ENCODE results near the gene TENM4. TPM values are rescaled to one million over a fixed set of nuclear protein-coding genes. Genes with fewer than 3 reads are reported as not detected.

TENM4 gene
- polyA plus RNA-seq, 1 donor from 2014 or later: 16.8 TPM

DNA sequence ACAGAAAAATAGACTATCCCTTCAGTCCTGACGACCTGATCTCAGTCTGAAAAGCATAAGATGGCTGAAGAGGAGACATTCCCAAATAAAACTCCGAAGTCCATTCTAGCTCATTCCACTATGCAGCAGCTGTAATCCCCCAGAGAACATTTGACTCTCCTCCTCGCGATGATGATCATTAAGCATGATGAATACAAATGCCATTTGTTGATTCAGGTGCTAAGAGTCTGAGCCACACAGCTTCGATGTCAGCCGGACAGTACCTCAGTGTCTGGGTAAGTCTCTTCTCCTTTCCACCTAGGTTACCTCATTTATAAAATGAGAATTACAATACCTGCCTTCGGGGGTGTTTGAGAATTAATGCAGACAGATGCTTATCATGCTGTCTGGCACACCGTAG, 94.8 kb downstream of the TENM4 start:
- no peak overlapping the region for H2AFZ ChIP-seq (ENCODE audit: low read depth, low read length)
- no peak overlapping the region for H3K4me2 ChIP-seq (ENCODE audit: low read length)
- peak overlapping the region; percentile 69 for H3K27ac ChIP-seq (ENCODE audit: low read length)
- H3K36me3 ChIP-seq (ENCODE audit: insufficient read depth, low read length): no peaks in the 10 kb centered on the region
- H3K27me3 ChIP-seq (ENCODE audit: insufficient read depth, low read depth, low read length): no peaks in the 10 kb centered on the region
- H3K9me3 ChIP-seq (ENCODE audit: low read length): no peaks in the 10 kb centered on the region
- H3K4me3 ChIP-seq (ENCODE audit: low read length): no peak overlapping the region
- H3K9ac ChIP-seq (ENCODE audit: low read length): no peak overlapping the region
- TF ChIP-seq SMC3 (conservative IDR thresholded peaks at IDR 0.05; ENCODE audit: poor library complexity): no peak
- no peak for TF ChIP-seq MXI1 (conservative IDR thresholded peaks at IDR 0.05; ENCODE audit: poor library complexity, severe bottlenecking)
- peaks cover 5% of the 10 kb centered on the region for H3K79me2 ChIP-seq (replicated peaks; ENCODE audit: insufficient read depth, low read length)
- no peaks in the 10 kb centered on the region for H3F3A ChIP-seq (ENCODE audit: insufficient read depth, low read length, poor library complexity, severe bottlenecking)
- H3K9me2 ChIP-seq (ENCODE audit: insufficient read depth, low read length): no peaks in the 10 kb centered on the region
- H4K20me1 ChIP-seq (ENCODE audit: insufficient read depth): no peaks in the 10 kb centered on the region

DNA sequence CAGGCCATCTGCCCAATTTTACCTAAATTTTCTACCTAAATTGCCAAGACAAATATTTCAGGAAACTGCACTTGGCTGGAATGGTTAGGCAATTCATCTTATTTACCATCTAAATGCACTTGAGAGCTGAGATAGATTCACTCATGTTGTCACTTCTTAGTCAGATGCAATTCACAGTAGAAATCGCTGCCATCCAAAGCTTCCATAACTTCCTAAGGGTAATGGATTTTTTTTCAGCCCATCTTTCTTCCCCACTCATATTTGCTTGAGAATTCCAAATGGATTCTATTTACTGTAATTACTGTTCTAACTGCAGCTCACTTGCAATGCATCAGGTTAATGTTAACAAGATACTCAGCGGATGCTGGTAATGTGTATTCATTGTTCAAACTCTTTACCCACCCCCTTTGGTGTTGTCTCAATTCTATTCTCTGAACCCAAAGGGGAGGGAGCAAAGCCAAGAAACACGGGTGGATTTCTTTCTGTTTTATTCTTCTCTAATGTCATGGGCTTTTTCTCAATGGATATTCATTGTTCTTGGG, 96.0 kb downstream of the TENM4 start:
- no peaks in the 10 kb centered on the region for H3K27me3 ChIP-seq (ENCODE audit: insufficient read depth, low read depth, low read length)
- H3K27ac ChIP-seq (ENCODE audit: low read length): peak overlapping the region; percentile 69
- H3K9me3 ChIP-seq (ENCODE audit: low read length): no peaks in the 10 kb centered on the region
- TF ChIP-seq POLR2AphosphoS5 (IDR thresholded peaks at IDR 0.05): peak; percentile 66
- peak; percentile 72 for TF ChIP-seq EP300 (conservative IDR thresholded peaks at IDR 0.05; ENCODE audit: poor library complexity, severe bottlenecking)
- TF ChIP-seq, protein P1, sequence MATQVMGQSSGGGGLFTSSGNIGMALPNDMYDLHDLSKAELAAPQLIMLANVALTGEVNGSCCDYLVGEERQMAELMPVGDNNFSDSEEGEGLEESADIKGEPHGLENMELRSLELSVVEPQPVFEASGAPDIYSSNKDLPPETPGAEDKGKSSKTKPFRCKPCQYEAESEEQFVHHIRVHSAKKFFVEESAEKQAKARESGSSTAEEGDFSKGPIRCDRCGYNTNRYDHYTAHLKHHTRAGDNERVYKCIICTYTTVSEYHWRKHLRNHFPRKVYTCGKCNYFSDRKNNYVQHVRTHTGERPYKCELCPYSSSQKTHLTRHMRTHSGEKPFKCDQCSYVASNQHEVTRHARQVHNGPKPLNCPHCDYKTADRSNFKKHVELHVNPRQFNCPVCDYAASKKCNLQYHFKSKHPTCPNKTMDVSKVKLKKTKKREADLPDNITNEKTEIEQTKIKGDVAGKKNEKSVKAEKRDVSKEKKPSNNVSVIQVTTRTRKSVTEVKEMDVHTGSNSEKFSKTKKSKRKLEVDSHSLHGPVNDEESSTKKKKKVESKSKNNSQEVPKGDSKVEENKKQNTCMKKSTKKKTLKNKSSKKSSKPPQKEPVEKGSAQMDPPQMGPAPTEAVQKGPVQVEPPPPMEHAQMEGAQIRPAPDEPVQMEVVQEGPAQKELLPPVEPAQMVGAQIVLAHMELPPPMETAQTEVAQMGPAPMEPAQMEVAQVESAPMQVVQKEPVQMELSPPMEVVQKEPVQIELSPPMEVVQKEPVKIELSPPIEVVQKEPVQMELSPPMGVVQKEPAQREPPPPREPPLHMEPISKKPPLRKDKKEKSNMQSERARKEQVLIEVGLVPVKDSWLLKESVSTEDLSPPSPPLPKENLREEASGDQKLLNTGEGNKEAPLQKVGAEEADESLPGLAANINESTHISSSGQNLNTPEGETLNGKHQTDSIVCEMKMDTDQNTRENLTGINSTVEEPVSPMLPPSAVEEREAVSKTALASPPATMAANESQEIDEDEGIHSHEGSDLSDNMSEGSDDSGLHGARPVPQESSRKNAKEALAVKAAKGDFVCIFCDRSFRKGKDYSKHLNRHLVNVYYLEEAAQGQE (IDR thresholded peaks at IDR 0.05; ENCODE audit: borderline replicate concordance): peak; percentile 100
- no peak for TF ChIP-seq EZH2 (IDR thresholded peaks at IDR 0.05; ENCODE audit: borderline replicate concordance, insufficient read depth, low read length, poor library complexity, severe bottlenecking)
- TF ChIP-seq TAF1 (IDR thresholded peaks at IDR 0.05; ENCODE audit: low read depth): no peak
- TF ChIP-seq RAD21 (conservative IDR thresholded peaks at IDR 0.05): peak; percentile 30
- TF ChIP-seq SMC3 (conservative IDR thresholded peaks at IDR 0.05; ENCODE audit: poor library complexity): peak; percentile 25
- H2AFZ ChIP-seq (ENCODE audit: low read depth, low read length): no peak overlapping the region
- no peaks in the 10 kb centered on the region for H3K9me2 ChIP-seq (ENCODE audit: insufficient read depth, low read length)
- H3K36me3 ChIP-seq (ENCODE audit: insufficient read depth, low read length): no peaks in the 10 kb centered on the region
- H3F3A ChIP-seq (ENCODE audit: insufficient read depth, low read length, poor library complexity, severe bottlenecking): no peaks in the 10 kb centered on the region
- peak overlapping the region; percentile 11 for H3K4me3 ChIP-seq (ENCODE audit: low read length)
- H4K20me1 ChIP-seq (ENCODE audit: insufficient read depth): no peaks in the 10 kb centered on the region
- H3K4me2 ChIP-seq (ENCODE audit: low read length): peak overlapping the region; percentile 57
- H3K79me2 ChIP-seq (replicated peaks; ENCODE audit: insufficient read depth, low read length): no peaks in the 10 kb centered on the region
- peak overlapping the region; percentile 24 for H3K9ac ChIP-seq (ENCODE audit: low read length)

DNA sequence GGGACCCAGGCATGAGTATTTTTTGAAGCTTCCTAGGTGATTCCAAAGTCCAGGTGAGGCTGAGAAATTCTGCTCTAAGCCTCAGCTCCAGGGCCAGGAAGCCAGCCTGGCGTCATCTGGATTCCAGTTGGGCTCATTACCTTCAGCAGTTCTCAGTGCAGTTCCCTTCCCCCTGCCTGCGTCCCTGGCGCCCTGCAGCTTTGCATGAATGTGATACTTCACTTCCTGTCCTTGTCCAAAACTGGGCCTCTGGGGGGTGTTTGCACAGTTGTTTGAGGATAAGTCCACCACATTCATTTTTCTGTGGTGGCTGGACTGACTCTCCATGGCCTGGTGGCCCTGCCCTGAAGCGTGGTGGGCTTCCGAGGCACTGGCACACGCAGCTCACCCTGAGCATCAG, 98.1 kb downstream of the TENM4 start:
- Histone ChIP-seq H3K9me3 (ENCODE audit: low read length) (no peaks in the 10 kb centered on the region), H4K20me1 (ENCODE audit: insufficient read depth) (no peaks in the 10 kb centered on the region)

More for the DNA sequence above, 98.1 kb downstream of the TENM4 start:
- H3K27ac ChIP-seq (ENCODE audit: low read length): peak overlapping the region; percentile 69
- H3K79me2 ChIP-seq (replicated peaks; ENCODE audit: insufficient read depth, low read length): no peaks in the 10 kb centered on the region
- H3F3A ChIP-seq (ENCODE audit: insufficient read depth, low read length, poor library complexity, severe bottlenecking): no peaks in the 10 kb centered on the region
- H2AFZ ChIP-seq (ENCODE audit: low read depth, low read length): no peak overlapping the region
- no peak overlapping the region for H3K9ac ChIP-seq (ENCODE audit: low read length)
- no peak overlapping the region for H3K4me2 ChIP-seq (ENCODE audit: low read length)
- H3K4me3 ChIP-seq (ENCODE audit: low read length): no peak overlapping the region
- no peaks in the 10 kb centered on the region for H3K36me3 ChIP-seq (ENCODE audit: insufficient read depth, low read length)
- H3K9me2 ChIP-seq (ENCODE audit: insufficient read depth, low read length): no peaks in the 10 kb centered on the region
- no peaks in the 10 kb centered on the region for H3K27me3 ChIP-seq (ENCODE audit: insufficient read depth, low read depth, low read length)
- TF ChIP-seq EP300 (conservative IDR thresholded peaks at IDR 0.05; ENCODE audit: poor library complexity, severe bottlenecking): no peak
- no peak for TF ChIP-seq POLR2AphosphoS5 (IDR thresholded peaks at IDR 0.05)
- TF ChIP-seq MXI1 (conservative IDR thresholded peaks at IDR 0.05; ENCODE audit: poor library complexity, severe bottlenecking): no peak
- TF ChIP-seq RAD21 (conservative IDR thresholded peaks at IDR 0.05): no peak
- TF ChIP-seq, protein P2, sequence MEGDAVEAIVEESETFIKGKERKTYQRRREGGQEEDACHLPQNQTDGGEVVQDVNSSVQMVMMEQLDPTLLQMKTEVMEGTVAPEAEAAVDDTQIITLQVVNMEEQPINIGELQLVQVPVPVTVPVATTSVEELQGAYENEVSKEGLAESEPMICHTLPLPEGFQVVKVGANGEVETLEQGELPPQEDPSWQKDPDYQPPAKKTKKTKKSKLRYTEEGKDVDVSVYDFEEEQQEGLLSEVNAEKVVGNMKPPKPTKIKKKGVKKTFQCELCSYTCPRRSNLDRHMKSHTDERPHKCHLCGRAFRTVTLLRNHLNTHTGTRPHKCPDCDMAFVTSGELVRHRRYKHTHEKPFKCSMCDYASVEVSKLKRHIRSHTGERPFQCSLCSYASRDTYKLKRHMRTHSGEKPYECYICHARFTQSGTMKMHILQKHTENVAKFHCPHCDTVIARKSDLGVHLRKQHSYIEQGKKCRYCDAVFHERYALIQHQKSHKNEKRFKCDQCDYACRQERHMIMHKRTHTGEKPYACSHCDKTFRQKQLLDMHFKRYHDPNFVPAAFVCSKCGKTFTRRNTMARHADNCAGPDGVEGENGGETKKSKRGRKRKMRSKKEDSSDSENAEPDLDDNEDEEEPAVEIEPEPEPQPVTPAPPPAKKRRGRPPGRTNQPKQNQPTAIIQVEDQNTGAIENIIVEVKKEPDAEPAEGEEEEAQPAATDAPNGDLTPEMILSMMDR (IDR thresholded peaks at IDR 0.05; ENCODE audit: poor library complexity, severe bottlenecking): no peak
- TF ChIP-seq, protein P1 (IDR thresholded peaks at IDR 0.05; ENCODE audit: borderline replicate concordance): no peak
- no peak for TF ChIP-seq SMC3 (conservative IDR thresholded peaks at IDR 0.05; ENCODE audit: poor library complexity)
- no peak for TF ChIP-seq EZH2 (IDR thresholded peaks at IDR 0.05; ENCODE audit: borderline replicate concordance, insufficient read depth, low read length, poor library complexity, severe bottlenecking)
- TF ChIP-seq TAF1 (IDR thresholded peaks at IDR 0.05; ENCODE audit: low read depth): no peak
